Fibroblast of villous mesenchyme (primary cell): ENCODE results near the gene ARL4A. TPM values are rescaled to one million over a fixed set of nuclear protein-coding genes. Genes with fewer than 3 reads are reported as not detected.

ENCODE experiments used
- DNase-seq: peaks from one replicate; pipeline ENCODE4 v3.0.0-alpha.2; 2010; ENCODE audit warnings: low read depth
- H3K4me3 ChIP-seq: 2 replicates; pipeline ENCODE4 v1.5.1; 2011; ENCODE audit warnings: low read depth, mild to moderate bottlenecking, low read length
- CTCF ChIP-seq: IDR thresholded peaks from 2 replicates; pipeline ENCODE4 v1.5.1; 2012; ENCODE audit warnings: low read depth, mild to moderate bottlenecking, low read length; ENCODE audit not compliant: insufficient read depth
- total RNA-seq: library from RNA; depleted of rRNA; stranded (reverse); fragments of >200 nt; gene quantifications from 2 replicates; pipeline ENCODE4 v1.2.3, GENCODE V29; 2012

Gene ARL4A
- total RNA-seq, 1 donor, result 24.6 TPM

GRCh38 chr7:12692479-12693259 is 5.2 kb downstream of the ARL4A start:
- DNase-seq, result no peak
- H3K4me3 ChIP-seq, result no peak overlapping the region
- TF ChIP-seq CTCF, result no peak

- no peak overlapping the region for H3K4me3 ChIP-seq
- DNase-seq, result no peak
- no peak for TF ChIP-seq CTCF
These were observed 7.4 kb downstream of the ARL4A start for GRCh38 chr7:12694817-12695216.

GRCh38 chr7:12695965-12696364 is 8.5 kb downstream of the ARL4A start:
- H3K4me3 ChIP-seq, result no peak overlapping the region
- DNase-seq, result no peak
- no peak for TF ChIP-seq CTCF

- H3K4me3 ChIP-seq, result no peak overlapping the region
- TF ChIP-seq CTCF, result no peak
- DNase-seq, result no peak
These were observed 11.9 kb downstream of the ARL4A start for GRCh38 chr7:12699299-12699698.

- no peak for TF ChIP-seq CTCF
- DNase-seq, result no peak
- H3K4me3 ChIP-seq, result no peak overlapping the region
These were observed 14.0 kb downstream of the ARL4A start for GRCh38 chr7:12701433-12701832.

GRCh38 chr7:12703881-12704280 is 16.4 kb downstream of the ARL4A start:
- peak; percentile 60 for DNase-seq
- H3K4me3 ChIP-seq, result no peak overlapping the region
- no peak for TF ChIP-seq CTCF

GRCh38 chr7:12705878-12706277 is 18.4 kb downstream of the ARL4A start:
- no peak for DNase-seq
- TF ChIP-seq CTCF, result no peak
- no peak overlapping the region for H3K4me3 ChIP-seq
